ENCODE measurements around the gene GPHN.

DNA sequence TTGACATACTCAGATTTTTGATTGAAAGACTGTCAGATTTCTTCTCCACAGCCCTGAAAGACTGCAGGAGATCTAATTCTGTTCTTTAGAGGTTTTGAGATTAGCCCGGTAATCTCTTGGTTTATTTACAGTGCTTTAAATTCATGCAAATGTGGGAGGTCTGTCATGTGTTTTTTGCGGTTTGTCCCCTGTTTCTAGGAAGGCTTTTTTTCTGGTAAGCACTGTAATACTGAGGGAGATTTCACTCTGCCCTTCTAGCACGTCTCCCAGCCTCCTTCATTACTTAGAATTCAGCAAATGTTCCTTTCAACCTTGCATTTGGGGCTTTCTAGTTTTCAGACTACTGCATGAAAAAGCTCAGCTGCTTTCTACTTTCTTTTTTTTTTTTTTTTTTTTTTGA lies 31.1 kb downstream of the GPHN start:
- TF ChIP-seq, protein P1, sequence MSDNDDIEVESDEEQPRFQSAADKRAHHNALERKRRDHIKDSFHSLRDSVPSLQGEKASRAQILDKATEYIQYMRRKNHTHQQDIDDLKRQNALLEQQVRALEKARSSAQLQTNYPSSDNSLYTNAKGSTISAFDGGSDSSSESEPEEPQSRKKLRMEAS (IDR thresholded peaks at IDR 0.05; ENCODE audit: low read depth), result no peak
- TF ChIP-seq TEAD4 (IDR thresholded peaks at IDR 0.05; ENCODE audit: borderline replicate concordance, insufficient read depth), result no peak
- TF ChIP-seq, protein P2, sequence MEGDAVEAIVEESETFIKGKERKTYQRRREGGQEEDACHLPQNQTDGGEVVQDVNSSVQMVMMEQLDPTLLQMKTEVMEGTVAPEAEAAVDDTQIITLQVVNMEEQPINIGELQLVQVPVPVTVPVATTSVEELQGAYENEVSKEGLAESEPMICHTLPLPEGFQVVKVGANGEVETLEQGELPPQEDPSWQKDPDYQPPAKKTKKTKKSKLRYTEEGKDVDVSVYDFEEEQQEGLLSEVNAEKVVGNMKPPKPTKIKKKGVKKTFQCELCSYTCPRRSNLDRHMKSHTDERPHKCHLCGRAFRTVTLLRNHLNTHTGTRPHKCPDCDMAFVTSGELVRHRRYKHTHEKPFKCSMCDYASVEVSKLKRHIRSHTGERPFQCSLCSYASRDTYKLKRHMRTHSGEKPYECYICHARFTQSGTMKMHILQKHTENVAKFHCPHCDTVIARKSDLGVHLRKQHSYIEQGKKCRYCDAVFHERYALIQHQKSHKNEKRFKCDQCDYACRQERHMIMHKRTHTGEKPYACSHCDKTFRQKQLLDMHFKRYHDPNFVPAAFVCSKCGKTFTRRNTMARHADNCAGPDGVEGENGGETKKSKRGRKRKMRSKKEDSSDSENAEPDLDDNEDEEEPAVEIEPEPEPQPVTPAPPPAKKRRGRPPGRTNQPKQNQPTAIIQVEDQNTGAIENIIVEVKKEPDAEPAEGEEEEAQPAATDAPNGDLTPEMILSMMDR (IDR thresholded peaks at IDR 0.05), result no peak
- no peak for TF ChIP-seq SIN3A (IDR thresholded peaks at IDR 0.05; ENCODE audit: borderline replicate concordance, low read depth, low read length)
- TF ChIP-seq, protein P3, sequence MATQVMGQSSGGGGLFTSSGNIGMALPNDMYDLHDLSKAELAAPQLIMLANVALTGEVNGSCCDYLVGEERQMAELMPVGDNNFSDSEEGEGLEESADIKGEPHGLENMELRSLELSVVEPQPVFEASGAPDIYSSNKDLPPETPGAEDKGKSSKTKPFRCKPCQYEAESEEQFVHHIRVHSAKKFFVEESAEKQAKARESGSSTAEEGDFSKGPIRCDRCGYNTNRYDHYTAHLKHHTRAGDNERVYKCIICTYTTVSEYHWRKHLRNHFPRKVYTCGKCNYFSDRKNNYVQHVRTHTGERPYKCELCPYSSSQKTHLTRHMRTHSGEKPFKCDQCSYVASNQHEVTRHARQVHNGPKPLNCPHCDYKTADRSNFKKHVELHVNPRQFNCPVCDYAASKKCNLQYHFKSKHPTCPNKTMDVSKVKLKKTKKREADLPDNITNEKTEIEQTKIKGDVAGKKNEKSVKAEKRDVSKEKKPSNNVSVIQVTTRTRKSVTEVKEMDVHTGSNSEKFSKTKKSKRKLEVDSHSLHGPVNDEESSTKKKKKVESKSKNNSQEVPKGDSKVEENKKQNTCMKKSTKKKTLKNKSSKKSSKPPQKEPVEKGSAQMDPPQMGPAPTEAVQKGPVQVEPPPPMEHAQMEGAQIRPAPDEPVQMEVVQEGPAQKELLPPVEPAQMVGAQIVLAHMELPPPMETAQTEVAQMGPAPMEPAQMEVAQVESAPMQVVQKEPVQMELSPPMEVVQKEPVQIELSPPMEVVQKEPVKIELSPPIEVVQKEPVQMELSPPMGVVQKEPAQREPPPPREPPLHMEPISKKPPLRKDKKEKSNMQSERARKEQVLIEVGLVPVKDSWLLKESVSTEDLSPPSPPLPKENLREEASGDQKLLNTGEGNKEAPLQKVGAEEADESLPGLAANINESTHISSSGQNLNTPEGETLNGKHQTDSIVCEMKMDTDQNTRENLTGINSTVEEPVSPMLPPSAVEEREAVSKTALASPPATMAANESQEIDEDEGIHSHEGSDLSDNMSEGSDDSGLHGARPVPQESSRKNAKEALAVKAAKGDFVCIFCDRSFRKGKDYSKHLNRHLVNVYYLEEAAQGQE (IDR thresholded peaks at IDR 0.05; ENCODE audit: low read depth, low read length), result no peak
- TF ChIP-seq POLR2AphosphoS5 (IDR thresholded peaks at IDR 0.05; ENCODE audit: low read depth, low read length), result no peak
- TF ChIP-seq TAF1 (IDR thresholded peaks at IDR 0.05; ENCODE audit: borderline replicate concordance, low read depth, low read length), result no peak
- no peak for TF ChIP-seq MXI1 (IDR thresholded peaks at IDR 0.05; ENCODE audit: low read depth, low read length)
- TF ChIP-seq RFX5 (IDR thresholded peaks at IDR 0.05; ENCODE audit: low read length), result no peak
- no peak for TF ChIP-seq NFIC (IDR thresholded peaks at IDR 0.05; ENCODE audit: borderline replicate concordance)
- TF ChIP-seq RXRA (IDR thresholded peaks at IDR 0.05; ENCODE audit: borderline replicate concordance, low read depth), result no peak

Measured in SK-N-SH (cell line).